Muscle of leg (tissue), 16 donors: Measurements from ENCODE around the gene CHM. TPM values are rescaled to one million over a fixed set of nuclear protein-coding genes. Genes with fewer than 3 reads are reported as not detected.

Experiments used
- DNase-seq: peaks from one replicate; pipeline ENCODE4 v3.0.0; 2013
- H3K27ac ChIP-seq: one replicate; pipeline ENCODE4 v1.5.1; 2013; ENCODE audit warnings: mild to moderate bottlenecking, low read length, control low read depth
- H3K27me3 ChIP-seq: one replicate; pipeline ENCODE4 v1.6.1; 2013; ENCODE audit warnings: low read length; ENCODE audit not compliant: control insufficient read depth, insufficient read depth
- H3K36me3 ChIP-seq: one replicate; pipeline ENCODE4 v1.6.1; 2013; ENCODE audit warnings: low read length; ENCODE audit not compliant: control insufficient read depth, insufficient read depth
- H3K4me1 ChIP-seq: one replicate; pipeline ENCODE4 v1.6.1; 2013; ENCODE audit warnings: low read length; ENCODE audit not compliant: control insufficient read depth, insufficient read depth
- H3K4me3 ChIP-seq: one replicate; pipeline ENCODE4 v1.5.1; 2013; ENCODE audit warnings: low read length, control low read depth
- H3K9me3 ChIP-seq: replicated peaks from 2 replicates; pipeline ENCODE4 v1.6.1; 2013; ENCODE audit warnings: low read depth, low read length; ENCODE audit not compliant: control insufficient read depth
- WGBS: methylation state at CpG from one replicate; pipeline ENCODE4 v1.1.5; 2013; ENCODE audit warnings: missing lambda C conversion rate; ENCODE audit not compliant: insufficient coverage; 5-methylcytosine and 5-hydroxymethylcytosine counted together
- long read RNA-seq, 11 donors: transcript quantifications; one replicate each; lab custom pipeline, GENCODE V29; 2026
- polyA plus RNA-seq, 8 donors: library from polyadenylated mRNA; unstranded; fragments of 120-200 nt; gene quantifications; one replicate each; pipeline versions ENCODE4 v1.2.1 to v1.2.3, GENCODE V29; 2013; ENCODE audit warnings: inconsistent platforms in 1 of 8, low replicate concordance in 1 of 8; ENCODE audit not compliant: insufficient read length in 8 of 8, insufficient read depth in 1 of 8
- total RNA-seq: library from RNA; stranded (reverse); fragments of 120-200 nt; gene quantifications from one replicate; pipeline ENCODE4 v1.2.4, GENCODE V29; 2013

Gene CHM
- total RNA-seq, result 14.6 TPM
- polyA plus RNA-seq, result 10 to 100 TPM; 11.2 to 15.7 (median 13.0) TPM
- long read RNA-seq, donor 1, full-length matches to known transcripts, result 3 of 3 reads
- long read RNA-seq, donor 1, partial matches to known transcripts, result 0 of 3 reads
- long read RNA-seq, donor 1, other reads (novel, unspliced or antisense), result 0 of 3 reads
- long read RNA-seq, donor 2, result 0 reads
- long read RNA-seq, donor 3, full-length matches to known transcripts, result 1 of 1 reads
- long read RNA-seq, donor 3, partial matches to known transcripts, result 0 of 1 reads
- long read RNA-seq, donor 3, other reads (novel, unspliced or antisense), result 0 of 1 reads
- long read RNA-seq, donor 4, result 0 reads
- long read RNA-seq, donor 5, full-length matches to known transcripts, result 8 of 8 reads
- long read RNA-seq, donor 5, partial matches to known transcripts, result 0 of 8 reads
- long read RNA-seq, donor 5, other reads (novel, unspliced or antisense), result 0 of 8 reads
- long read RNA-seq, donor 6, full-length matches to known transcripts, result 3 of 3 reads
- long read RNA-seq, donor 6, partial matches to known transcripts, result 0 of 3 reads
- long read RNA-seq, donor 6, other reads (novel, unspliced or antisense), result 0 of 3 reads
- long read RNA-seq, donor 7, full-length matches to known transcripts, result 1 of 1 reads
- long read RNA-seq, donor 7, partial matches to known transcripts, result 0 of 1 reads
- long read RNA-seq, donor 7, other reads (novel, unspliced or antisense), result 0 of 1 reads
- long read RNA-seq, donor 8, full-length matches to known transcripts, result 1 of 1 reads
- long read RNA-seq, donor 8, partial matches to known transcripts, result 0 of 1 reads
- long read RNA-seq, donor 8, other reads (novel, unspliced or antisense), result 0 of 1 reads
- long read RNA-seq, donor 9, partial matches to known transcripts, result 0 of 2 reads
- long read RNA-seq, donor 9, other reads (novel, unspliced or antisense), result 0 of 2 reads
- long read RNA-seq, donor 10, full-length matches to known transcripts, result 2 of 2 reads
- long read RNA-seq, donor 10, partial matches to known transcripts, result 0 of 2 reads
- long read RNA-seq, donor 10, other reads (novel, unspliced or antisense), result 0 of 2 reads
- long read RNA-seq, donor 11, full-length matches to known transcripts, result 2 of 2 reads
- long read RNA-seq, donor 11, partial matches to known transcripts, result 0 of 2 reads
- long read RNA-seq, donor 11, other reads (novel, unspliced or antisense), result 0 of 2 reads

- H3K27me3 ChIP-seq, result peaks cover 4% of the 10 kb centered on the region
- WGBS, result 34% methylated on average over 23 of the region's 25 CpGs
- peak within 1 kb of the TSS; percentile 90 for H3K27ac ChIP-seq
- DNase-seq, result peak; percentile 97
- peak within 1 kb of the TSS; percentile 52 for H3K4me3 ChIP-seq
- H3K9me3 ChIP-seq, result no peaks in the 10 kb centered on the region
- peaks cover 5% of the 10 kb centered on the region for H3K4me1 ChIP-seq
- H3K36me3 ChIP-seq, result no peaks in the 10 kb centered on the region
These were observed at the start of gene CHM for GRCh38 chrX:86047174-86047935. Gene CHM, minus strand, starts transcription at chrX:86047558. Its CDS starts 26 bp downstream, at chrX:86047532.

- no CpG with 5 or more reads among the region's 5 CpGs for WGBS
These were observed 31.3 kb upstream of the CHM start for GRCh38 chrX:86078650-86079049.

GRCh38 chrX:86066998-86067397, 19.6 kb upstream of the CHM start:
- 50% methylated on average over 1 of the region's 4 CpGs for WGBS
- no peak for DNase-seq
- H3K4me1 ChIP-seq, result no peaks in the 10 kb centered on the region
- no peaks in the 10 kb centered on the region for H3K36me3 ChIP-seq
- H3K27ac ChIP-seq, result no peak overlapping the region
- H3K4me3 ChIP-seq, result no peak overlapping the region
- H3K27me3 ChIP-seq, result peaks cover 2% of the 10 kb centered on the region
- no peaks in the 10 kb centered on the region for H3K9me3 ChIP-seq

More at GRCh38 chrX:86078650-86079049, 31.3 kb upstream of the CHM start:
- Histone ChIP-seq H3K27ac (no peak overlapping the region), H3K27me3 (no peaks in the 10 kb centered on the region), H3K4me3 (no peak overlapping the region), H3K9me3 (no peaks in the 10 kb centered on the region), H3K4me1 (no peaks in the 10 kb centered on the region), H3K36me3 (no peaks in the 10 kb centered on the region)
- DNase-seq, result no peak

GRCh38 chrX:86061407-86061806, 14.0 kb upstream of the CHM start:
- no CpG with 5 or more reads among the region's 3 CpGs for WGBS
- Histone ChIP-seq H3K27me3 (peaks cover 2% of the 10 kb centered on the region), H3K4me3 (no peak overlapping the region), H3K9me3 (no peaks in the 10 kb centered on the region), H3K36me3 (no peaks in the 10 kb centered on the region), H3K4me1 (no peaks in the 10 kb centered on the region), H3K27ac (no peak overlapping the region)
- no peak for DNase-seq

GRCh38 chrX:86051741-86052140, 4.4 kb upstream of the CHM start:
- no peaks in the 10 kb centered on the region for H3K9me3 ChIP-seq
- DNase-seq, result no peak
- peaks cover 4% of the 10 kb centered on the region for H3K27me3 ChIP-seq
- no peak overlapping the region for H3K4me3 ChIP-seq
- WGBS, result no CpG with 5 or more reads among the region's 2 CpGs
- H3K27ac ChIP-seq, result no peak overlapping the region
- H3K4me1 ChIP-seq, result no peaks in the 10 kb centered on the region
- H3K36me3 ChIP-seq, result no peaks in the 10 kb centered on the region

GRCh38 chrX:86047936-86048280, 550 bp upstream of the CHM start:
- 26% methylated on average over 10 of the region's 15 CpGs for WGBS
- Histone ChIP-seq H3K4me1 (peaks cover 5% of the 10 kb centered on the region), H3K36me3 (no peaks in the 10 kb centered on the region), H3K27me3 (peaks cover 4% of the 10 kb centered on the region), H3K4me3 (peak overlapping the region; percentile 52), H3K9me3 (no peaks in the 10 kb centered on the region), H3K27ac (peak overlapping the region; percentile 90)
- DNase-seq, result no peak

GRCh38 chrX:86044216-86044615, 3.1 kb downstream of the CHM start:
- H3K4me1 ChIP-seq, result peaks cover 5% of the 10 kb centered on the region
- H3K9me3 ChIP-seq, result no peaks in the 10 kb centered on the region
- H3K4me3 ChIP-seq, result no peak overlapping the region
- DNase-seq, result no peak
- peaks cover 9% of the 10 kb centered on the region for H3K27me3 ChIP-seq
- no peaks in the 10 kb centered on the region for H3K36me3 ChIP-seq
- no peak overlapping the region for H3K27ac ChIP-seq

- Histone ChIP-seq H3K27me3 (peaks cover 6% of the 10 kb centered on the region), H3K4me3 (no peak overlapping the region), H3K36me3 (no peaks in the 10 kb centered on the region), H3K4me1 (no peaks in the 10 kb centered on the region), H3K27ac (no peak overlapping the region), H3K9me3 (no peaks in the 10 kb centered on the region)
- 87% methylated on average over 13 of the region's 21 CpGs for WGBS
- DNase-seq, result no peak
These were observed 7.5 kb downstream of the CHM start for GRCh38 chrX:86039625-86040568.

- H3K4me3 ChIP-seq, result no peak overlapping the region
- no peak for DNase-seq
- no peaks in the 10 kb centered on the region for H3K9me3 ChIP-seq
- no peak overlapping the region for H3K27ac ChIP-seq
- H3K36me3 ChIP-seq, result no peaks in the 10 kb centered on the region
- H3K4me1 ChIP-seq, result no peaks in the 10 kb centered on the region
- H3K27me3 ChIP-seq, result no peaks in the 10 kb centered on the region
These were observed 14.0 kb downstream of the CHM start for GRCh38 chrX:86033385-86033784.
